Suppressor macrophage treated with lipopolysaccharide for 1 hour (primary cell): ENCODE results near the gene KRTAP10-8.
"Not testable (repeated sequence)": the region's sequence is repeated elsewhere in the genome, so short reads cannot be mapped to it uniquely, and the experiment has no call there.

Experiments used
- DNase-seq, 3 donors: peaks; one replicate each; pipeline ENCODE4 v3.0.0-alpha.2; 2020 to 2022

The KRTAP10-8 gene

GRCh38 chr21:44648557-44649311, 36.9 kb downstream of the KRTAP10-8 start:
- no peak for DNase-seq

GRCh38 chr21:44649521-44650100, 37.7 kb downstream of the KRTAP10-8 start:
- no peak for DNase-seq

- no peak for DNase-seq
Observed at GRCh38 chr21:44650265-44650972, 38.5 kb downstream of the KRTAP10-8 start.

GRCh38 chr21:44650973-44651675, 39.2 kb downstream of the KRTAP10-8 start:
- no peak for DNase-seq

GRCh38 chr21:44653123-44653522, 41.2 kb downstream of the KRTAP10-8 start:
- DNase-seq: no peak

GRCh38 chr21:44653656-44654575, 42.0 kb downstream of the KRTAP10-8 start:
- no peak for DNase-seq

GRCh38 chr21:44654576-44655175, 42.8 kb downstream of the KRTAP10-8 start, which contains the start of gene KRTAP12-4:
KRTAP12-4 (minus strand) TSS chr21:44654659; CDS start chr21:44654614, 45 bp downstream.
- no peak for DNase-seq

GRCh38 chr21:44656868-44657267, 45.0 kb downstream of the KRTAP10-8 start:
- DNase-seq: no peak

GRCh38 chr21:44657635-44658540, 46.0 kb downstream of the KRTAP10-8 start, which contains the start of gene KRTAP12-3:
KRTAP12-3 (plus strand) TSS chr21:44657932; CDS start chr21:44657980, 48 bp downstream.
- DNase-seq: no peak

- DNase-seq: no peak
Observed at GRCh38 chr21:44658541-44658910, 46.6 kb downstream of the KRTAP10-8 start.

- DNase-seq: no peak
Observed at GRCh38 chr21:44658913-44659595, 47.2 kb downstream of the KRTAP10-8 start.

- DNase-seq: not testable (repeated sequence)
Observed at GRCh38 chr21:44661567-44661966, 49.7 kb downstream of the KRTAP10-8 start.
